ENCODE data around the gene CBX1.

Gene CBX1

GRCh38 chr17:48027322-48027981, 73.8 kb downstream of the CBX1 start:
- DNase-seq: no peak

GRCh38 chr17:48026502-48027321, 74.6 kb downstream of the CBX1 start:
- peak in 49 of 56 donors; percentile 19 to 81 (median 61) for DNase-seq

GRCh38 chr17:48025904-48026501, 75.3 kb downstream of the CBX1 start:
- no peak for DNase-seq

GRCh38 chr17:48025040-48025903, 76.0 kb downstream of the CBX1 start:
- DNase-seq: peak in 55 of 56 donors; percentile 84 to 99 (median 97)

GRCh38 chr17:48024149-48025039, 76.9 kb downstream of the CBX1 start:
- peak in 7 of 56 donors; percentile 36 to 51 (median 44) for DNase-seq

GRCh38 chr17:48023400-48024148, 77.7 kb downstream of the CBX1 start:
- peak in 53 of 56 donors; percentile 19 to 90 (median 74) for DNase-seq

- DNase-seq: no peak
Measured at GRCh38 chr17:48022901-48023300, 78.4 kb downstream of the CBX1 start.

GRCh38 chr17:48021934-48022333, 79.3 kb downstream of the CBX1 start:
- no peak for DNase-seq

Measured in amygdala (tissue), 56 donors.